HG02759 (cell line): ENCODE data around the gene TMEM190.
"Not testable (repeated sequence)": the region's sequence is repeated elsewhere in the genome, so short reads cannot be mapped to it uniquely, and the experiment has no call there.

Experiments used
- ATAC-seq: cut with Tn5 transposase; IDR thresholded peaks from one replicate; pipeline ENCODE4 v1.9.1; 2021; ENCODE audit warnings: mild to moderate bottlenecking, moderate library complexity; ENCODE audit not compliant: unreplicated experiment

The TMEM190 gene

DNA sequence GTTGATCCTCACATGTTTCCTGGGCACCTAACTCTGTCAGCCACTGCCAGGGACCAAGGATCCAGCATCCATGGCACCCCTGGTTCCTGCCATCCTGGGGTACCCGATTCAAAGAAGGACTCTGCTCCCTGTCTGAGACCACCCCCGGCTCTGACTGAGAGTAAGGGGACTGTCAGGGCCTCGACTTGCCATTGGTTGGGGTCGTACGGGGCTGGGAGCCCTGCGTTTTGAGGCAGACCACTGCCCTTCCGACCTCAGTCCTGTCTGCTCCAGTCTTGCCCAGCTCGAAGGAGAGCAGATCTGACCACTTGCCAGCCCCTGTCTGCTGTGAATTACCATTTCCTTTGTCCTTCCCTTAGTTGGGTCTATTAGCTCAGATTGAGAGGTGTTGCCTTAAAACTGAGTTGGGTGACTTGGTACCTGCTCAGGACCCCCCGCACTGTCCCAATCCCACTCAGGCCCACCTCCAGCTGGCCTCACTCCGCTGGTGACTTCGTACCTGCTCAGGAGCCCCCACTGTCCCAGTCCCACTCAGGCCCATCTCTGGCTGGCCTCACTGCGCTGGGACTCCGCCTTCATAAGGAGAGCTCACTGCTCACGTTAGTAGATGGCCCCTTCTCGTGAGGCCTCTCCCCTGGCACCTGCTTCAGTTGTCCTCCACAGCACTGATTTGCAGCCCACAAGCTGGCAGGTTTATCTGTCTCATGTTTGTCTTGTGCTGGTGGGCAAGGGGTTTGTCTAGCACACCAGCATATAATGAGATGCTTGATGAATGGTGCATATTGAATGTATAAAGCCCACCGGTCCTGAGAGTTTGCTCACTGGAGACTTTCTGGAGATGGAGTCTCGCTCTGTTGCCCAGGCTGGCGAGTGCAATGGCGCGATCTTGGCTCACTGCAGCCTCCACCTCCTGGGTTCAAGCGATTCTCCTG, 13.0 kb downstream of the TMEM190 start:
- ATAC-seq = no peak

DNA sequence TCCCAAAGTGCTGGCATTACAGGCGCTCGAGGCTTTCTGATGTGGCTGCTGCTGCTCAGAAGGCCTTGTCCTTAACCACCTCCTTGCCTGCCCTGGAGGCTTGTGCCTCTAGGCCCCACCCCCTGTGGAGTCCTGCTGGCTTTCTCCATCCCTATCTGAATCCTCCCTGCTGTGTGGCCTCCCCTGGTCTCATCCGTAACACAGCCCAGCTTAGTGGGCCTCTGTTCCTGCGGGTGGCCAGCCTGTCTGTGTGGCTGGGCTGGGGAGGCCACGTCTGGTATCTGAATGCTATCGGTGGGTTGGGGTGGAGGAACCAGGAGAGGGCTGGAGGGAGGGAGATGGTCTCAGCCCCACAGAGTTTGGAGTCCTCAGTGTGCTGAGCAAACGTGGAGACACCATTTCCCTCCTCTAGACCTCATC, 13.8 kb downstream of the TMEM190 start:
- ATAC-seq = no peak

DNA sequence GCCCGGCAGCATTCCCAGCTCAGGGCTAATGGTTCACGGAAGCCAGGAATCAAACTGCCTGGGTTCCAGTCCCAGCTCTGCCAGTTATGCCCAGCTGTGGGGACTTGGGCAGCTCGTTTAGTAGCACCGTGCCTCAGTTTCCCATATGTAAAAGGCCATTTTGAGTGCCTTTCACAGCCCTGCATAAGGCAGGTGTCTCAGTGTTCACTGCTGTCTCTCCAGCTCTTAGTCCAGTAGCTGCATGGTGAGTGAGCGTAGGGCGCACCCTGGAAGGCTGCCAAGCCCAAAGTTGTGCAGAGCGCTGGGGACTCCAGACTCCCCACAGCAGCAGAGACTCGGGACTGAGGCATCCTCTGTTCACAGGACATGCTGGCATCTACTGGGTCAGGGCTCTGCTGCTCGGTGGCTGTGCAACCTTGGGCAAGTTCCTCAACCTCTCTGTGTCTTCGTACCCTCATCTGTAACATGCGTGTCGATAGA, 14.6 kb downstream of the TMEM190 start:
- no peak for ATAC-seq

DNA sequence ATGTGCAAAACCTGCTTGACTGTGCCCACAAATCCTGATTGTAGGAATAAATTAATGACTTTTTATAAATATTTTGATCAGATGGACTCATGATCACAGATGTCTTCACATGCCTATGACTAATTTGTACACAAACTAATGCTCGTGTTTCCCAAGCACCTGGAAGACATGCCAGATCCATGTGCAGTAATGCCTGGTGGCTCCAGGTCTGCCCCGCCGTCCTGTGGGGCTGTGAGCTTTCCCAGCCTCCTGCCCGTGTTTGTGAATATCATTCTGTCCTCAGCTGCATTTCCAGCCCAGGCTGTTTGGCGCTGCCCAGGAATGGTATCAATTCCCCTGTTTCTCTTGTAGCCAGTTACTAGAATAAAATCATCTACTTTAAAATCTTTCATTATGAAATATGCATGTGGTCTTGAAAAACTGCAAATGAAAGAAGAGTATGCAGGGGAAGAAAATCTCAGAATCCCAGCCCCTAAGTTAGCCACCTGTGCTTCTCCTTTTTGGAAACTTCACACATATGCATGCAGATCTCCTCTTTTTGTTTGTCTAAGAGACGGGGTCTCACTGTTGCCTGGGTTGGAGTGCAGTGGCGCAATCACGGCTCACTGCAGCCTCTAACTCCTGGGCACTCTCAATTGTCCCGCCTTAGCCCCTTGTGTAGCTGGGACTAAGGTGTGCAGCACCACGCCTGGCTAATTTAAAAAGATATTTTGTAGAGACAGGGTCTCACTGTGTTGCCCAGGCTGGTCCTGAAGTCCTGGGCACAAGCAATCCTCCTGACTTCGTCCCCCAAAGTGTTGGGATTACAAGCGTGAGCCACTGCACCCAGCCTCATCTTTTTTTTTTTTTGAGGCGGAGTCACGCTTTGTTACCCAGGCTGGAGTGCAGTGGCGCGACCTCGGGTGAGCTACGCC, 15.3 kb downstream of the TMEM190 start:
- no peak for ATAC-seq

DNA sequence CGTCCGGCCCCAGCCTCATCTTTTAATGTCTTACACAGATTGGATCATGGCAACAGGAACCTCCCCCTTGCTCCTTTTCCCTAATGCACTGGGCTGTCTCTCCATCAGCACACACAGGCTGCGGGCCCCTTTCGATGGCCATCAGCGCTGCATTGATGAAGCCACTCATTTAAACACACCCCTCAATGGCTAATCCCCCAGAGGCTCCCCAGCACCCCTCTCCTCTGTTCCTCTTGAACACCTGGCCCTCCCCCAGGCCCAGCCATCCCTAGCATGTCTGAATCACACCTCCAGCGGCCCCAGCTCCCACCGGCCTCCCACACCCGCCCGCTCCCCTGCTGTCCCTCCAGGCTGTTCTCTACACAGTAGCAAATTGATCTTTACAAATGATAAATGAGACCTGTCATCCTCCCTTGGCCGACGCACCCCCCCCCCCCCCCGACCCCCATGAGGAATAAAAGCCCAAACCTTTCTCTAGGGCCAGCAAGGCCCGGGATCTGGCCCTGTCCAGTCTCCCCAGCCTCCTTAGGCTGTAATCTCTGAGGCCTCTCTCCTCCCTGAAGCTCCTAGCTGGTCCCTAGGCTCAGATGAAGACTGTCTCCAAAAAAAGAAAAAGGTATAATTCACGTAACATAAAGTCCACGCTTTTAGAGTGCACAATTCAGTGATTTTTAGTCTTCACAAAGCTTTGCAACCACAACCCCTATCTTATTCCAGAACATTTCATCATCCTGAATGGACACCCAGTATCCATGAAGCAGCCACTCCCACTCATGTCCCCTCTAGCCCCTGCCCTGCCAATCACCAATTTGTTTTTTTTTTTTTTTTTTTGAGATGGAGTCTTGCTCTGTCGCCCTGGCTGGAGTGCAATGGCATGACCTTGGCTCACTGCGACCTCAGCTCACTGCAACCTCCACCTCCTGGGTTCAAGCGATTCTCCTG, 16.5 kb downstream of the TMEM190 start:
- no peak for ATAC-seq

DNA sequence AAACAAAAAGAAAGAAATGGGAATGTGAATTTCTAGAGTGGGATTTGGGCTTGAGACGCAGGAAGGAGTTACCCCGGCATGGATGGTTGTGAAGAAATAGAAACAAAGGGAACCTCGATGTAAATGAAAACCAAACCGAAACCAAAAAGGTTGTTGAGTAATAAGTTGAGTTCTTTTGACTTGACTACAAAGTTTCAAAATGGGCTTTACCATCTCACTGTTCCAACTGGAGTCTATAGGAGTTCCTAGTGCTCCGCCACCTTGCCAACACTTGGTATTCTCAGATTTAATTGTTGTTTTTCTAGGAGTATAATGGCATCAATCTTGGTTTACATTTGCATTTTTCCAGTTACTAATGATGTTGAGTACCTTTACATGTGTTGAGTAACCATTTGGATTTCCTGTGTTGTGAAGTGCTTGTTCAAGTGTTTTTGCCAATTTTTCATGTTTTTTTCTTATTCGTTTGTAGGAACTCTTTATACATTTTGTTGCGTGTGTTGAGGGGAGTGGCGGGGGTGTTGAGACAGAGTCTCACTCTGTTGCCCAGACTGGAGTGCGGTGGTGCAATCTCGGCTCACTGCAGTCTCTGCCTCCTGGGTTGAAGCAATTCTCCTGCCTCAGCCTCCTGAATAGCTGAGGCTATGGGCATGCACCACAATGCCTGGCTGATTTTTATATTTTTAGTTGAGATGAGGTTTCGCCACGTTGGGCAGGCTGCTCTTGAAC, 21.7 kb downstream of the TMEM190 start:
- ATAC-seq = no peak

DNA sequence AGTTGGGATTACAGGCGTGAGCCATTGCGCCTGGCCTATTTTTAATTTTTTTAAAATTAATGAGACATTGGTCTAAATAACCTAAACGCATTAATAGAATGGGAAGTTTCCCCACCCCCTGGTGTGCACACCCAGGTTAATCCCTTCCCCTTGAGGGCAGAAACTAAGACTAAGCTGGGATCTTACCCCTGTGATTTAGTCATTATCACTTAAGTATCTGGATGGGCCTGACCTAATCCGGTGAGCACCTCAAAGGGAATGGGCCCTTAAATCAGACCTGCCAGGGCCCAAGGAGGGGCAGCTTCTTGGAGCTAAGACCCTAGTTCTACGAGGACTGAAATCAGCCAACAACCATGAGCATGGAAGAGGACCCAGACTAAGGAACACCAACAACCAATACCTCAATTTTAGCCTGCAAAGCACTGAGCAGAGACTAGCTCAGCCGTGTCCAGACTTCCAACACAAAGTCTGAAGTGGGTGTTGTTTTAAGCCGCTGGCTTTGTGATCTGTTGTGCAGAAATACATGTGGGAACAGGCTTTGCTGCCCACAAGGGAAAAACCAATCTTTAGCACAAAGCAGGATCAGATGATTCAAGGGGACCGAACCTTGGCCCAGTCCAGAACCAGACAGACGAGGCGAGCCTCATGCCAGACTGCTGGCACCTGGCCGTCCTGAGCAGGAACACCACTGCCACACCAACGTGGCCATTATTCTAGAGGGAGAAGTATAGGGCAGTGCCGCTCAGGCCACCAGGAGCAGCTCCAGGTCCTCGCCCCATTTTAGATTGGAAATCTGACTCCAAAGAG, 23.9 kb downstream of the TMEM190 start:
- ATAC-seq = no peak

DNA sequence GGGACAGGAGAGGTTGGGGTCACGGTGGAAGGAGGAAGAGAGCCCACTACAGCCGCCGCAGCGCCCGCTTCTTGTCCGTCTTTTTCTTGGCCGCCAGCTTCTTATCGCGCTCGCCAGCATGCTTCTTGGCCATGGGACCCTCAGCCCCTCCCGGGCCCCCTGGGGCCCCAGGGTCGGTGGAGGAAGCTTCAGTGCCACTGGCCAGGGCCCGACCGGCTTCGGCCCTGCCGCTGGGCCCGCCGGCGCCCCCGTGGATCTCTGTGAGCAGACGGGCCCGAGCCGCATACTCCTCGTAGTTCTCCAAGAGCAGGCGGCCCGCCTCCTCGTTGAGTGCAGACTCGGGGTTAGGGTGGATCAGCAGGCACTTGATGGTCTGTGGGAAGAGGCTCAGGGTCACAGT, 24.8 kb downstream of the TMEM190 start:
- ATAC-seq = not testable (repeated sequence)

DNA sequence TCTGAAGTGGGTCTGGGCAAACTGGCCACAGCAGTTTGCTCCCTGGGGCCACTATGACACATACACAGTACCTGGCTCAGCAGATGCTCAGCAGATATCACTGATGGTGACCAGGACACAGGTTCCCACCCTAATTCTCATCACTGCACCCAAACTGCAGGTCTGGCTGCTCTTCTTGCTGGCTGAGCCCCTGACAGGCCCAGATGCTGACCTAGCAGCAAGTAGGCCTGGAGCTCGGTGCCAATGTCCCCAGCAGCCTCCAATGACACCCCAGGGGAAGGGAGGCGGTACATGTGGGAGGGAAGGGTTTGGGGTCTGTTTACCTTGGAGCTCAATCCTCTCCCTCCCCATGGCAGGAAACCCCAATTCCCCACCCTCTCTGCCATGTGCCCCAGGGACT, 25.9 kb downstream of the TMEM190 start:
- no peak for ATAC-seq

DNA sequence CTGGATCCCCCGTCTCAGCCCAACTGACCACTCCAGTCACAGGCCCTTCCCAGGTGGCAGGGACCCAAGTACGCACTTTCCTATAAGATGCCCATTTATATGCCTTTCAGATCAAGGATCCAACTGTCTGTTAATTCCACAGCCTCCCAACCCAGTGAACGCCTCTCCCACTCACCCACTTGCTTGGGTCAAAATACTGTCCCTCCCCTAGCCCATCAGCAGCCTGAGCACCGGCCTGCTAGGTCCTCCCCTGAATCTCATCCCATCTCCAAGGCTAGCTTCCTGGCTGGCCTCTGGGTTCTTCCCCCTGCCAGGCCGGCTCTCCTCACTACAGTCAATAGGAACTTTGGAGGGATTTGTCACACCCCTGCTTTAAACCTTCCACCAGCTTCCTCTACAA, 29.0 kb downstream of the TMEM190 start:
- no peak for ATAC-seq

DNA sequence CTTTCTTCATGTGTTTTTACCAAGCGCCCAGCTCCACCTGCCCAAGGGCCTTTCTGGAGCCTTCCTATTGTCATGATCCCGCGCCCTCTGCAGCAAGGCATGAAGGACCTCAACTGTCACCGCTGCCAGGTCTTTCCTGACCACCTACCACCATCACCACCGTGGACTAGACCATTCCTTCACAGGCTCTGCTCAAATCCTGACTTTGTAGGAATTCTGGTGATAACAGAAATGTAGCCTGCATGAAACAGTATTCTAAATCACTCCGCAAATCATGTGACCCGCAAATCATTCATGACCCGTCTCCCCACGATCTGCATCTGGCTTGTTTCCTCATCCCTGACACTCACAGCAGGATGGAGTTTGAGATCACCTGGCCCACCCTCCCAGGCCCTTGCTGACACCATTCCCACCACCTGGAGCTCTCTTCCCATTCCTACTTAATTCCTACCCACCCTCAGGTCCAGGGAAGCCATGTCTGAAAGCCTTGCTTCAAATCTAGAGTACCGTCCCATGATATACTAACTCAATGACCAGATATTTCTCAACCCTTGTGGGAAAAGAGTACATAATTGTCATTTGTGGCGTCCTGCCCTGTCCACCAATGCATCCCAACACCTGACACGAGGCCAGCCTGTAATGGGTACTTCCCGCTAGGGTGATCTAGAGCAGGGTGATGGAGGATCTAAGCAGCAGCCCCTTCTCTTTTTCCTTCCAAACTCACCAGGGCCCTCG, 29.6 kb downstream of the TMEM190 start:
- ATAC-seq = no peak

DNA sequence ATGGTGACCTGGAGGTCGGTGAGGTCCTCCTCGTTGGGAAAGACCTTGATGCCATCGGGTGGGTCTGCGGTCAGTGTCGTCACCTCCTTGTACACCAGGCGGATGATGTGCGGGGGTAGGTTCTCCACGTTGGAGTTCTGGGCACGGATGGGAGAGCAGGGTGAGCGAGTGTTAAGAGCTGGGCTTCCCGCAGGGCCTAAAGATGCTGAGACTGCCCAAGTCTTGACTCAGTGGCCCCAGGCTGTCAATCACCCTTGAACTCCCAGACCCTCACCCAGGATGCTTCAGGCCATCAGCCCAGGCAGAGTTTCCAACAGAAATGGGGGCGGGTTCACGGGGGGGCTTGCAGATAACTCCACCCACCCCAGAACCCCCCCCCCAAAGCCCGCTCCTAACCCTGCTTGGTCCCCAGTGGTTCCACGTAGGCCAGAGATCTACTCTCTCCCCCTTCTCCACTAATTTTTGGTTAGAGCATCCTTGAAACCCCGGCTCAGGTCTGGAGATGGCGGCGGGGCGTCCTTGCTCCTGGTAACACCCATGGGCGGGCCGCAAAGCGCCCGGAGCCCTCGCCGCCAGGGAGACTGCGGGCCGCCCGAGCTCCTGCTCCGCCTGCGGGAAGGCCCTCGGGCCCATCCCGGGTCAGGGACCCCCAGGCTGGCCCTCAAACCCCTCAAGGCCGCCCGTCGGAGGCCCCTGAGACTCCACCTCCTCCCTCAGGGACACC, 30.4 kb downstream of the TMEM190 start:
- peak; percentile 11 for ATAC-seq

DNA sequence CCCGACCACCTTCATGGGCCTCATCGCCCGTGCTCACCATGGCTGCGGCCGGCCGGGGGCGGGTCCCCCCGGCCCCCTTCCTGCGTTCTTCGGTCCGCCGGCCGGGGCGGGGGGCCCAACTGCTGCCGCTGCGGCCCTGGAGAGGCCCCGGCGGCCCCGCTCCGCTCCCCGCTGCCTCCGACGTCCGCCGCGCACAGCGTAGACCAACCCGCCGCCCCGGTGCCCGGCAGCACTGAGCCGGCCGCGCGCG, 30.8 kb downstream of the TMEM190 start, which contains the start of gene UBE2S:
UBE2S (minus strand) TSS at position 239 of the 250 bp plus-strand sequence; CDS start at position 40, 199 bp downstream.
- not testable (repeated sequence) for ATAC-seq

DNA sequence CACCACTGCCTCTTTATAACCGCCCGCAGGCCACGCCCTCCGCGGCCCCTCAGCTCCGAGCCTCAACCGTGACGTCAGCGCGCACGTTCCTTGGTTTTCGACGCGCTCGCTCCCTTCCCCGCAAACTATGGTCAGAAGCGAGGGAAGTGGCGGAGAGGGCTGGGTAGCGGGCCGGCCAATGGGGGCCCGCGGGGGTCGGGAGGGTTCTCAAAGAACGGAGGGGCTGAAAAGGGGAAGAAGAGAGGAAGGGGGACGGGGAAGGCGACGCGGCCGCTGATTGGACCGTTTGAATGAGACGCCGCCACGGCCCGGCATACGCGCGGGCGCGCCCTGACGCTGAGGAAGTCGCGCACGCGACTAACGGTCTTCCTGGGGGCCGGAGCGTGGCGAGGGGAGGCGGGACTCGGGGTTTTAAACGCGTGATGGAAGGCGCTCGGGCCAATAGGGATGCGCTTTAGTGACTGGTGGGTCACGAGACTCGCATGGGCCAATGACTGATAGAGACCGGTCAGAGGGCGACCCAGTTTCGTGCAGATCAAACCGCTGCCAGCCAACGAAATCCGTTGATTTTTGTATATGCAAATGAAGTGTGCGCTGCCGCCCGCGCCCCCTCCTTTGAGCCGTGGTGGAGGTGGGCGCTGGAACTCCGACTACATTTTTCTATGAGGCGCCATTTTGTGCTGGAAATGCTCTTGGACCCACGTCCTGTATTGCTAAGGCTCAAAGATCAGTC, 31.3 kb downstream of the TMEM190 start:
- peak; percentile 82 for ATAC-seq

DNA sequence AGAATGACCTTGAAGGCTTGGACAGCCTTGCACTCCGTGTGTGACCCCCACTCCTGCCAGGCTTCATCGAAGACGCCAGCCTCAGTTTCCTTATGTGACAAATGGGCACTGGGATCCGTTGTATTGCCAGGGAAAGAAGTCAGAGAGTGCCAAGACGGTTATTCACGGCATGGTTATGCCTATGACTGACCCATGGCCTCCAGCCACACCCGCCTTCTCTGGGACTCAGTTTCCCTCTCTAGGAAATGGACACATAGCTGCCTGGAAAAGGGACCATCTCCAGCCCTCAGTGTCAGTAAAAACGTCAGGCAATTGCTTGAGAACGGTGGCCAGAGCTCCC, 31.9 kb downstream of the TMEM190 start:
- no peak for ATAC-seq

DNA sequence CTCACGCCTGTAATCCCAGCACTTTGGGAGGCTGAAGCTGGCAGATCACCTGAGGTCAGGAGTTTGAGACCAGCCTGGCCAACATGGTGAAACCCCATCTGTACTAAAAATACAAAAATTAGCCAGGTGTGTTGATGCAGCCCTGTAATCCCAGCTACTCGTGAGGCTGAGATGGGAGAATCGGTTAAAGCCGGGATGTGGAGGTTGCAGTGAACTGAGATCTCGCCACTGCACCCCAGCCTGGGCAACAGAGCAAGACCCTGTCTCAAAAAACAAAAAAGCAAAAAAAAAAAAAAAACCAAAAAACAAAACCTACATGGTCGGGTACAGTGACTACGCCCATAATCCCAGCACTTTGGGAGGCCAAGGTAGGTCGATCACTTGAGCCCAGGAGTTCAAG, 32.6 kb downstream of the TMEM190 start:
- ATAC-seq = not testable (repeated sequence)

DNA sequence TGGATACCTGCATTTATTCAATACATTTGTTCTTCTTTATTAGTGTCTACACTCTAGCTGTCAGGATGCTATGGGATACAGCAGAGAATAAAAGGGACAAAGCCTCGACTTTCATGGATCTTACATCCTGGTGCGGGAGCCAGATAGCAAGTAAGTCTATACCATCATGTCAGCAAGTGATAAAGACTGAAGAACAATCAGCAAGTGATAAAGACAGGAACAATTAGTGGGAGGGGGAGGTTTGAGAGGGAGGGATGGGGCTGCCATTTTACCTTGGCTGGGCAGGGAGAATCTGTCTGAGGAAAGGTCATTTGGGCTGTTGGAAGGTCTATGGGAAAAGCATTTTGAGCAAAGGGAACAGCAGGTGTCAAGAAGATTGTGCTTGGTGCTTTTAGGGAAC, 33.5 kb downstream of the TMEM190 start:
- ATAC-seq = no peak
